SK-N-SH (cell line): Measurements from ENCODE around the gene SCARF2. TPM values are rescaled to one million over a fixed set of nuclear protein-coding genes. Genes with fewer than 3 reads are reported as not detected.

Source experiments
- CTCF ChIA-PET: fragments of 300-600, 350-600 bp; formaldehyde crosslinking; extraction: SDS; loops from one replicate; lab custom pipeline; 2021; lab: Yijun Ruan, JAX
- POLR2A ChIA-PET: fragments of 350-600 bp; sonication (Branson Sonifier 250); formaldehyde crosslinking; extraction: SDS; loops from one replicate; lab custom pipeline; 2020; ENCODE audit warnings: antibody characterized with exemption, inconsistent platforms; lab: Yijun Ruan, JAX
- DNase-seq: peaks from one replicate; pipeline ENCODE4 v3.0.0; 2012
- H2AFZ ChIP-seq: fragments of 200-600 bp; sonication (generic); 2 replicates; pipeline ENCODE4 v1.8.1; 2016; ENCODE audit warnings: antibody characterized with exemption, mild to moderate bottlenecking, low read depth
- H3F3A ChIP-seq: fragments of 200-600 bp; sonication (generic); replicated peaks from 2 replicates; pipeline ENCODE3; 2016; ENCODE audit warnings: antibody characterized with exemption, mild to moderate bottlenecking; ENCODE audit not compliant: insufficient read depth
- H3K27ac ChIP-seq, 2 experiments: fragments of 200-500 bp in 1 of 2; fragments of 200-600 bp in 1 of 2; sonication (Bioruptor generic) in 1 of 2; sonication (generic), shearing (Covaris generic) in 1 of 2; 2 replicates each; pipeline versions ENCODE4 v1.5.1 to v1.6.1; 2014 to 2016; ENCODE audit warnings: low read depth in 2 of 2, inconsistent platforms in 1 of 2, low read length in 1 of 2, mild to moderate bottlenecking in 1 of 2, mixed read lengths in 1 of 2
- H3K27me3 ChIP-seq: fragments of 200-600 bp; sonication (generic), shearing (Covaris generic); 2 replicates; pipeline ENCODE4 v1.6.1; 2016; ENCODE audit warnings: mixed run types; ENCODE audit not compliant: insufficient read depth
- H3K36me3 ChIP-seq, 2 experiments: fragments of 200-500 bp in 1 of 2; fragments of 200-600 bp in 1 of 2; sonication (Bioruptor generic) in 1 of 2; sonication (generic) in 1 of 2; replicated peaks in 1 of 2; 2 replicates each; pipeline versions ENCODE3 to v1.5.1; 2014 to 2016; ENCODE audit warnings: low read length in 1 of 2, mild to moderate bottlenecking in 1 of 2; ENCODE audit not compliant: insufficient read depth in 2 of 2, control insufficient read depth in 1 of 2
- H3K4me1 ChIP-seq, 2 experiments: fragments of 200-500 bp in 1 of 2; fragments of 200-600 bp in 1 of 2; sonication (Bioruptor generic) in 1 of 2; sonication (generic), shearing (Covaris generic) in 1 of 2; 2 replicates each; pipeline versions ENCODE4 v1.5.1 to v1.6.1; 2014 to 2016; ENCODE audit warnings: low read depth in 1 of 2, low read length in 1 of 2, mixed run types in 1 of 2; ENCODE audit not compliant: insufficient read depth in 2 of 2, control insufficient read depth in 1 of 2
- H3K4me2 ChIP-seq: fragments of 200-600 bp; sonication (generic), shearing (Covaris generic); 2 replicates; pipeline ENCODE4 v1.6.1; 2017; ENCODE audit warnings: mixed run types
- H3K4me3 ChIP-seq, 2 experiments: fragments of 200-500 bp in 1 of 2; fragments of 200-600 bp in 1 of 2; sonication (Bioruptor generic) in 1 of 2; sonication (generic), shearing (Covaris generic) in 1 of 2; 2 replicates each; pipeline versions ENCODE4 v1.5.1 to v1.8.1; 2014 to 2016; ENCODE audit warnings: low read depth in 2 of 2, inconsistent platforms in 1 of 2, low read length in 1 of 2, mild to moderate bottlenecking in 1 of 2, mixed read lengths in 1 of 2, moderate library complexity in 1 of 2
- H3K79me2 ChIP-seq: fragments of 200-600 bp; sonication (generic); 2 replicates; pipeline ENCODE4 v1.8.1; 2017; ENCODE audit warnings: mild to moderate bottlenecking; ENCODE audit not compliant: insufficient read depth
- H3K9ac ChIP-seq: fragments of 200-600 bp; sonication (generic); 2 replicates; pipeline ENCODE4 v1.6.1; 2017; ENCODE audit warnings: mixed run types
- H3K9me2 ChIP-seq: fragments of 200-600 bp; sonication (generic); 2 replicates; pipeline ENCODE4 v1.6.1; 2017; ENCODE audit warnings: mixed run types
- H3K9me3 ChIP-seq: fragments of 200-600 bp; sonication (generic); 2 replicates; pipeline ENCODE4 v1.6.1; 2017; ENCODE audit warnings: mixed run types, mild to moderate bottlenecking, moderate library complexity
- H4K20me1 ChIP-seq: fragments of 200-600 bp; sonication (generic); 2 replicates; pipeline ENCODE4 v1.6.1; 2017; ENCODE audit warnings: mild to moderate bottlenecking, mixed run types; ENCODE audit not compliant: insufficient read depth
- EZH2phosphoT487 ChIP-seq: fragments of 200-600 bp; sonication (generic); IDR thresholded peaks from 2 replicates; pipeline ENCODE4 v1.6.1; 2017; ENCODE audit warnings: low read depth, mixed run types, mild to moderate bottlenecking, antibody characterized with exemption, moderate library complexity, borderline replicate concordance
- IRF3 ChIP-seq: fragments of 150-350 bp; IDR thresholded peaks from 2 replicates; pipeline ENCODE4 v1.6.1; 2016; ENCODE audit warnings: mild to moderate bottlenecking, low read depth, low read length
- JUND ChIP-seq: IDR thresholded peaks from 2 replicates; pipeline ENCODE4 v1.4.0; 2012
- MAX ChIP-seq: IDR thresholded peaks from 2 replicates; pipeline ENCODE4 v1.4.0; 2012; ENCODE audit warnings: low read depth
- MEF2A ChIP-seq: IDR thresholded peaks from 2 replicates; pipeline ENCODE4 v1.4.0; 2012; ENCODE audit warnings: low read depth, borderline replicate concordance
- MXI1 ChIP-seq: IDR thresholded peaks from 2 replicates; pipeline ENCODE4 v1.6.1; 2012; ENCODE audit warnings: mild to moderate bottlenecking, low read depth, low read length, improper control_type of control experiment
- NRF1 ChIP-seq: IDR thresholded peaks from 2 replicates; pipeline ENCODE4 v1.6.1; 2012; ENCODE audit warnings: low read depth, mild to moderate bottlenecking, low read length
- POLR2AphosphoS5 ChIP-seq: IDR thresholded peaks from 2 replicates; pipeline ENCODE4 v1.6.1; 2012; ENCODE audit warnings: low read depth, low read length
- RCOR1 ChIP-seq: fragments of 150-350 bp; IDR thresholded peaks from 2 replicates; pipeline ENCODE4 v1.6.1; 2017; ENCODE audit warnings: antibody characterized with exemption, low read length
- RFX5 ChIP-seq: IDR thresholded peaks from 2 replicates; pipeline ENCODE4 v1.6.1; 2012; ENCODE audit warnings: mild to moderate bottlenecking, improper control_type of control experiment, low read length
- RXRA ChIP-seq: IDR thresholded peaks from 2 replicates; pipeline ENCODE4 v1.4.0; 2012; ENCODE audit warnings: low read depth, mild to moderate bottlenecking, borderline replicate concordance
- SIN3A ChIP-seq: IDR thresholded peaks from 2 replicates; pipeline ENCODE4 v1.6.1; 2012; ENCODE audit warnings: low read depth, mild to moderate bottlenecking, low read length, moderate library complexity, borderline replicate concordance
- USF1 ChIP-seq: IDR thresholded peaks from 2 replicates; pipeline ENCODE4 v1.4.0; 2012; ENCODE audit warnings: low read depth, borderline replicate concordance
- USF2 ChIP-seq: fragments of 150-350 bp; IDR thresholded peaks from 2 replicates; pipeline ENCODE4 v1.6.1; 2017; ENCODE audit warnings: antibody characterized with exemption, low read length, low read depth, borderline replicate concordance
- ZBTB33 ChIP-seq: IDR thresholded peaks from 2 replicates; pipeline ENCODE4 v1.4.0; 2012; ENCODE audit warnings: low read depth, borderline replicate concordance
- WGBS: methylation state at CpG from one replicate; pipeline ENCODE4 v1.1.6; 2017; ENCODE audit warnings: low lambda C conversion rate; 5-methylcytosine and 5-hydroxymethylcytosine counted together
- polyA plus RNA-seq, 3 experiments: library from polyadenylated mRNA; depleted of rRNA; stranded (reverse); fragments of >200 nt; gene quantifications; 2 replicates each; pipeline ENCODE4 v1.2.3, GENCODE V29; 2012

SCARF2 gene
- polyA plus RNA-seq, 1 of the 3 experiments (the other 2 are of a cell fraction), result 49.0 TPM

GRCh38 chr22:20397498-20397897, 40.1 kb downstream of the SCARF2 start:
- TF ChIP-seq JUND (no peak), MAX (no peak), EZH2phosphoT487 (no peak), POLR2AphosphoS5 (no peak)
- no peak overlapping the region for H3K27ac ChIP-seq
- H3K9me2 ChIP-seq, result no peaks in the 10 kb centered on the region
- no peak for DNase-seq
- H3K9ac ChIP-seq, result no peak overlapping the region
- peaks cover 7 to 18% of the 10 kb centered on the region in 2 experiments; a peak in 3 of 4 replicates for H3K4me1 ChIP-seq
- ChIA-PET POLR2A (no interaction called here), CTCF (no interaction called here)
- no peak overlapping the region for H3K4me2 ChIP-seq
- no peaks in the 10 kb centered on the region for H3K27me3 ChIP-seq
- no peaks in the 10 kb centered on the region for H3K9me3 ChIP-seq
- no peak overlapping the region for H2AFZ ChIP-seq
- WGBS, result 79% methylated on average over 2 of the region's 2 CpGs
- H3K36me3 ChIP-seq, result peaks cover 0 to 17% of the 10 kb centered on the region in 2 experiments
- peaks cover 45% of the 10 kb centered on the region for H3K79me2 ChIP-seq
- no peak overlapping the region for H3K4me3 ChIP-seq
- no peaks in the 10 kb centered on the region; the same call in 1 of the 2 replicates for H4K20me1 ChIP-seq
- no peaks in the 10 kb centered on the region for H3F3A ChIP-seq

- Histone ChIP-seq H3K27ac (no peak overlapping the region), H3K9me3 (no peaks in the 10 kb centered on the region), H2AFZ (no peak overlapping the region), H3K79me2 (peaks cover 45% of the 10 kb centered on the region), H3K36me3 (peaks cover 0 to 10% of the 10 kb centered on the region in 2 experiments), H3K27me3 (no peaks in the 10 kb centered on the region), H3K9ac (no peak overlapping the region), H4K20me1 (no peaks in the 10 kb centered on the region; the same call in 1 of the 2 replicates), H3K4me2 (no peak overlapping the region), H3K9me2 (no peaks in the 10 kb centered on the region), H3F3A (no peaks in the 10 kb centered on the region), H3K4me1 (peaks cover 7 to 18% of the 10 kb centered on the region in 2 experiments; a peak in 3 of 4 replicates), H3K4me3 (no peak overlapping the region)
- no peak for TF ChIP-seq USF1
- no peak for TF ChIP-seq IRF3
- TF ChIP-seq MEF2A, result no peak
- TF ChIP-seq EZH2phosphoT487, result no peak
- WGBS, result 100% methylated on average over 1 of the region's 1 CpG
- CTCF ChIA-PET, result interaction anchor here (1.1 to 1.6 kb wide), 2 partner anchors 11 to 60 kb away, joined by 4 to 5 read pairs; no protein-coding TSS in a partner anchor
- POLR2A ChIA-PET, result interaction anchor here (0.5 kb wide), 1 partner anchor 19 kb away, joined by 3 read pairs; no protein-coding TSS in a partner anchor
- DNase-seq, result no peak
Measured at GRCh38 chr22:20396639-20397038, 41.0 kb downstream of the SCARF2 start.

- POLR2A ChIA-PET, result no interaction called here
- 68% methylated on average over 2 of the region's 2 CpGs for WGBS
- Histone ChIP-seq H3K79me2 (peaks cover 44% of the 10 kb centered on the region), H3K27ac (no peak overlapping the region), H3K4me3 (no peak overlapping the region), H3K36me3 (peaks cover 0 to 5% of the 10 kb centered on the region in 2 experiments), H3K9ac (no peak overlapping the region), H3K4me1 (peaks cover 7 to 18% of the 10 kb centered on the region in 2 experiments; a peak in 3 of 4 replicates), H3F3A (no peaks in the 10 kb centered on the region), H3K4me2 (peak overlapping the region; percentile 82), H3K27me3 (no peaks in the 10 kb centered on the region), H3K9me3 (no peaks in the 10 kb centered on the region), H4K20me1 (no peaks in the 10 kb centered on the region; the same call in 1 of the 2 replicates), H3K9me2 (no peaks in the 10 kb centered on the region), H2AFZ (no peak overlapping the region)
- no peak for DNase-seq
- CTCF ChIA-PET, result interaction anchor here (1.1 to 1.6 kb wide), 2 partner anchors 12 to 61 kb away, joined by 4 to 5 read pairs; no protein-coding TSS in a partner anchor
- TF ChIP-seq IRF3 (no peak), ZBTB33 (no peak), USF2 (no peak), RCOR1 (no peak), MXI1 (no peak), RXRA (no peak), SIN3A (no peak), NRF1 (no peak), RFX5 (no peak)
Measured at GRCh38 chr22:20395907-20396287, 41.7 kb downstream of the SCARF2 start.
